ENCODE results near the gene LHFPL2.

LHFPL2 gene

DNA sequence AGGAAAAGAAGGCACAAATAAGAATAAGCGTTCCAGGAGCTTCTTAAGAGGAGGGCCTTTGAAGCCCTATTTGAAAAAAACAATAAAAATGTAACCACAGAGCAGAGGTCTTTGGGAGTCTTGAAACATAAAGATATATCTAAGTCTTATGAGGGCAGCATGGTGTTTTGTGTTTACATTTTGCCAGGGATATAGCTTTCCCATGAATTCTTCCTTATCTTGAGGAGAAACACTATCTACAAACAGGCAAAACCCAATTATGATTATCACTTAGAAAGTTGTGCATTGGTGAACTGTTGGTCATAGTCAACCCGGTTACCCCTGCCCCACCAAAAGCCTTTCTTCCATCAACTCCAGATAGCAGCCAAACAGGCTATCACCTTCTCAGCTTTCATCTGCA, 23.6 kb upstream of the LHFPL2 start:
- TF ChIP-seq FOXP2 (optimal IDR thresholded peaks at IDR 0.05; ENCODE audit: borderline replicate concordance, extremely low read depth, extremely low read length, insufficient read depth), result no peak
- TF ChIP-seq POLR2AphosphoS5 (IDR thresholded peaks at IDR 0.05; ENCODE audit: low read depth, low read length), result no peak
- no peak for TF ChIP-seq REST (IDR thresholded peaks at IDR 0.05; ENCODE audit: insufficient read depth in 1 of 2, low read depth in 2 of 2, low read length in 2 of 2)
- TF ChIP-seq SIN3A (IDR thresholded peaks at IDR 0.05; ENCODE audit: borderline replicate concordance, insufficient read depth, low read length), result no peak
- no peak for TF ChIP-seq TAF1 (IDR thresholded peaks at IDR 0.05; ENCODE audit: borderline replicate concordance, insufficient read depth, low read length)

DNA sequence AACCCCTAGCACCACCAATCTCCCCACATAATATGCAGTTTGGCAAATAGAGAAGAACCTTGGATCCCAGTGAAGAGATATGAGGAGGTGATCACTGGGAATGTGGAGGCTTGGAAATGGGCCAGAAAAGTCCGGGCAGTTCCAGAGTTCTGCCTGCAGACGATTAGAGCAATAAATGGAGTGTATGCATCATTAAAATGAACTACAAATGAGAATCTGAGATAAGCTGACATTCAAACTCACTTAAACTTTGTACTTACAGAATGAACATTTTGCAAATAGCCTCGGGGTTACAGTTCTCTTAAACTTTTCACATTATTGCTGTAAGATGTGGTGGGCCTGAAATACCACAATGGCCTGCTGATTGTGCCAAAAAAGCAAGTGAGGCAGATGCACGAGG, 23.0 kb upstream of the LHFPL2 start:
- no peak for TF ChIP-seq POLR2AphosphoS5 (IDR thresholded peaks at IDR 0.05; ENCODE audit: low read depth, low read length)
- no peak for TF ChIP-seq REST (IDR thresholded peaks at IDR 0.05; ENCODE audit: insufficient read depth in 1 of 2, low read depth in 2 of 2, low read length in 2 of 2)
- no peak for TF ChIP-seq TAF1 (IDR thresholded peaks at IDR 0.05; ENCODE audit: borderline replicate concordance, insufficient read depth, low read length)
- TF ChIP-seq SIN3A (IDR thresholded peaks at IDR 0.05; ENCODE audit: borderline replicate concordance, insufficient read depth, low read length), result no peak
- TF ChIP-seq FOXP2 (optimal IDR thresholded peaks at IDR 0.05; ENCODE audit: borderline replicate concordance, extremely low read depth, extremely low read length, insufficient read depth), result no peak

GRCh38 chr5:78670701-78671269, 22.2 kb upstream of the LHFPL2 start:
- no peak for TF ChIP-seq SIN3A (IDR thresholded peaks at IDR 0.05; ENCODE audit: borderline replicate concordance, insufficient read depth, low read length)
- TF ChIP-seq FOXP2 (optimal IDR thresholded peaks at IDR 0.05; ENCODE audit: borderline replicate concordance, extremely low read depth, extremely low read length, insufficient read depth), result no peak
- no peak for TF ChIP-seq POLR2AphosphoS5 (IDR thresholded peaks at IDR 0.05; ENCODE audit: low read depth, low read length)
- no peak for TF ChIP-seq TAF1 (IDR thresholded peaks at IDR 0.05; ENCODE audit: borderline replicate concordance, insufficient read depth, low read length)
- no peak for TF ChIP-seq REST (IDR thresholded peaks at IDR 0.05; ENCODE audit: insufficient read depth in 1 of 2, low read depth in 2 of 2, low read length in 2 of 2)

DNA sequence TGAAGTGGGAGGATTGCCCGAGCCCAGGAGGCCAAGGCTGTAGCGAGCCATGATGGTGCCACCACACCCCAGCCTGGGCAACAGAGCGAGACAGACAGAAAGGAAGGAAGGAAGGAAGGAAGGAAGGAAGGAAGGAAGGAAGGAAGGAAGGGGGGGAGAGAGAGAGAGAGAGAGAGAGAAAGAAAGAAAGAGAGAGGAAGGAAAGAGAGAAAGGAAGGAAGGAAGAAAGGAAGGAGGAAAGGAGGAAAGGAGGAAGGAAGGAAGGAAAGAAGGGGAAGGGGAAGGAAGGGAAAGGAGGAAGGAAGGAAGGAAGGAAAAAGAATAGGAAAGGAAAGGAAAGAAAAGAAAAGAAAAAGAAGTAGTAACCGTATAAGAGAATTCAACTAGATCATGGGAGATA, 20.8 kb upstream of the LHFPL2 start:
- TF ChIP-seq SIN3A (IDR thresholded peaks at IDR 0.05; ENCODE audit: borderline replicate concordance, insufficient read depth, low read length), result no peak
- no peak for TF ChIP-seq REST (IDR thresholded peaks at IDR 0.05; ENCODE audit: insufficient read depth in 1 of 2, low read depth in 2 of 2, low read length in 2 of 2)
- TF ChIP-seq TAF1 (IDR thresholded peaks at IDR 0.05; ENCODE audit: borderline replicate concordance, insufficient read depth, low read length), result no peak
- no peak for TF ChIP-seq POLR2AphosphoS5 (IDR thresholded peaks at IDR 0.05; ENCODE audit: low read depth, low read length)
- TF ChIP-seq FOXP2 (optimal IDR thresholded peaks at IDR 0.05; ENCODE audit: borderline replicate concordance, extremely low read depth, extremely low read length, insufficient read depth), result no peak

All from PFSK-1 (cell line).